Suppressor macrophage (primary cell): Measurements from ENCODE around the gene NR2F1.

Experiments used
- DNase-seq, 4 experiments: peaks; one replicate each; pipeline ENCODE4 v3.0.0-alpha.2; 2020 to 2022

Gene NR2F1

DNA sequence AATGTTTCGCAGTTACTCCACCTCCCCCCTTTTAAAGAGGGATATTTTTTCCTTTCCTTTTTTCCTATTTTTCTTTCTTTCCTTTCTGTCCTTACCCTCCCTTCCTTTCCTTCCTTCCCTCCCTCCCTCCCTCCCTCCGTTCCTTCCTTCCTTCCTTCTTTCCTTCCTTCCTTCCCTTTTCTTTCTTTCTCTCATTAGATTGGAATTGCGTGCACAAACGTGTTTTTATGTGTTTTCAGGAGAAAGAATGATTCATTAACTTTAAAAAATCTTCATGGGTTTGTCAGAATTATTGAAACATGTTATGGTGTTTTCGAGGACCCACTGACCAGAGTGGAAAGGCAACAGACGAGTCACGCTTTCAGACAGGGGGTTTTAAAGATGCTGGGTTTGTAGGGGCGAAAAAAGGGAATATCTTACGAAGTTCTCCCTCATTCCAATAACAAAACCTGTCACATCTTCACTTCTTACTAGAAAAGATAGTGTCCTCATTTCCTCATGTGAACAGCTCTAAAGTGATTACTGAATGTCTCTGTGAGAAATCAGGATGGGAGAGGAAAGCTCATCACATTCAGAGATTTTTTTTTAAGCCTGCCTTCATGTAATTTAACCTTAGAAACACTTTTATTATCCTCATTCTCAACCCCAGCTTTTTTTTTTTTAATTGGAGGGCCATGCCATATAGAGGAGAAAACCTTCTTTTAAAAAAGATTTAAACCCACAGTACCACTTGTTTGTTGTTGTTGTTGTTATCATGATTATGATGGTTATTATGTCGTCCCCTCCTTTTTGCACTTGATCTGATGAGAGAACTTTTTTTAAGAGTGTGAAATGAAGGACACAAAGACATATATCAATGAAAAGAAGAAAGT is 21.9 kb downstream of the NR2F1 start:
- no peak for DNase-seq

- no peak for DNase-seq
Observed at GRCh38 chr5:93606382-93606752, 23.3 kb downstream of the NR2F1 start.

DNA sequence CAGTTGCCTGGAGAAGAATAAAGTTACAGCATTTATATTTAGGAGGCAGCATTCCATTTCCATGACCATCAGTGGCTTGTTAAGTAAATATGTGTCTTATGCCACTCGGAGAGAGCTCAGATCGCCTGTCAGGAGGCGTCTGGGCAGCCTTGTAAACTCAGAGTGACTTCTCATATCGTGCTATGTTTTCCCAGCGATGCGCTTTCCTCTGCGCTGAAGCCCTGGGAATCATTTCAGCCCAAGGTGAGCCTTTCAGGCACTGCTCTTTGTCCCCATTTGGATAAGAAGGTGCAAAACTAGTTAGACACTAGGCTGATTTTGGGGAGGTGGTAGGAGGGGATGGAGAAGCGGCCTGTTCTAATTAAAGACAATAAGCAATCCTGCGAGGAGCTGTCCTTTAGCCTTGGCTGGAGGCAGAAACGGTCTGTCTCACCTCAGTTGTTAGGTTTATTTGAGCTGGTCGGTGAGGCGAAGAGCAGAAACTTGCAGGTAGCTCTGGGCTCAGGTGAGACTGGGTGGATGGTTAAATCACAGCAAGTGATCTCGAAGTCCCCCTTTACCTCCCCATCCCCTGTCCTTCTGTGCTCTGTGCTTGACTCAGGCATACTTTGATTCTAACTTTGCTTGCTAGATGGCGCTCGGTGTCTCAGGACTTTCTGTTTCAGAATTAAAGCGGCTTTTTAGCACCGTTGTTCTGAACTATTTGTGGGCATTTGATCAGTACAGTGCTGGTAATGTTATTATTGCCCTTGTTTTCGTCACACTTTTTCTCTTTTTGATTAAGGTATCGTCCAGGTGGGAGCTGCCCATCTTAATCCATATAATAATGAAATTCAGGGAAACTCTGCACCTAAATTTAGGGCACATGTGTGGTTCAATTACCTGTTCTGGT is 24.6 kb downstream of the NR2F1 start:
- DNase-seq = peak; percentile 43 to 67 (median 51)

GRCh38 chr5:93608855-93609254 is 25.8 kb downstream of the NR2F1 start:
- no peak for DNase-seq

- DNase-seq = no peak
Observed at GRCh38 chr5:93609762-93610161, 26.7 kb downstream of the NR2F1 start.

GRCh38 chr5:93610581-93611272 is 27.7 kb downstream of the NR2F1 start:
- no peak for DNase-seq

- no peak for DNase-seq
Observed at GRCh38 chr5:93611273-93611975, 28.4 kb downstream of the NR2F1 start.

- DNase-seq = peak in 2 of 4 experiments; percentile 28 to 40
Observed at GRCh38 chr5:93611976-93612854, 29.2 kb downstream of the NR2F1 start.

GRCh38 chr5:93612855-93613243 is 29.8 kb downstream of the NR2F1 start:
- no peak for DNase-seq

GRCh38 chr5:93616538-93617174 is 33.6 kb downstream of the NR2F1 start:
- no peak for DNase-seq

- DNase-seq = peak; percentile 74 to 89 (median 80)
Observed at GRCh38 chr5:93620487-93621326, 37.7 kb downstream of the NR2F1 start.

DNA sequence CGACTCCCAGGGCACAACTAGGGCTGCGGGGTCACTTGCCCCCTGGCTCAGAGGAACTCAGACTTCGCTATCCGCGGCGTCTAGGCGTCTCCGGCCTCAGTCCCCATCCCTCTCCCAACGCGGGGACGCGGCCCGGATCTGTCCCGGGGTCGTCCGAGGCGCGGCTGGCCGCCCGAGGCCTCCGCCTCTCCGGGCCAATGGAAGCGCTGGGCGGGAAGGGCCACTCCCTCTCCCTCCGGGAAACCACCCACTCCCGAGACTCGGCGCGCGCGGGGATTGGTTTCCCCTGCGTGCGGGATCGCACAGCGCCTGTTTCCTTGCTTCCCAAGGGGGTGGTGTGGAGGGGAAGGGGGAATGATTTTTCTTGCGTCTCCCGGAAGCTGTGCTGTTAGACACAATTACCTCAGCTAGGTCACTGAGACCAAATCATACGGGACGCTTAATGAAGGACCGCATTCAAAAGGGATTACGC is 38.3 kb downstream of the NR2F1 start:
- DNase-seq = peak in 3 of 4 experiments; percentile 10 to 52 (median 17)

DNA sequence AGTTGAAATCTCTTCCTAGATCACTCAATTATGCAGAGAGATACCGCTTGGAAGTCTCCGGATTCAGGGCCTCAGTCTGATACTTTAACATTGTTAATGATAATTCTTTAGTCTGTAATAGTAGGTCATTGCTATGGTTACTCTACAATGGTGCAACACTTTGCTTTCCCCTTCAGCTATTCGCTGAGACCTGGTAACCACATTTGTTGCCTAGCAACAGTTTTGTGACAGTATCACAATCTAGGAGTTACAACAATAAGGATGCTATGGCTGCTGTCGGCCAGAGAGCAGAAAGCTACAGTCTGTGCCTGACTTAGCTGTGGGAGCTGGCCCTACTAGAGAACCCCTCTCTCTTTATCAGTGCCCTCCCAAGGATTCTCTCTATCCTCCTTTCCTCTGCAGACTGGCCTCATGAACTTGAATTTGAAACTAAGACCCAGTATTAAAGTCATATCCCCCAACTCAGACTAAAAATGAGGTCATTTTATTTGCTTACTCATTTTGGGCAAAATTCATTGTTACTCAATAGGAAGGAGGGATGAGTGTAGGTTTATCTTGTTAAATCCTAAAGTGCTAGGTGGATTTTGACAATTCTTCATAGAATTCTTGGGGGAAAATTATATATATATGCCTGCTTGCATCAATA is 39.3 kb downstream of the NR2F1 start:
- peak in 1 of 4 experiments; percentile 21 for DNase-seq

- no peak for DNase-seq
Observed at GRCh38 chr5:93623153-93623552, 40.1 kb downstream of the NR2F1 start.

DNA sequence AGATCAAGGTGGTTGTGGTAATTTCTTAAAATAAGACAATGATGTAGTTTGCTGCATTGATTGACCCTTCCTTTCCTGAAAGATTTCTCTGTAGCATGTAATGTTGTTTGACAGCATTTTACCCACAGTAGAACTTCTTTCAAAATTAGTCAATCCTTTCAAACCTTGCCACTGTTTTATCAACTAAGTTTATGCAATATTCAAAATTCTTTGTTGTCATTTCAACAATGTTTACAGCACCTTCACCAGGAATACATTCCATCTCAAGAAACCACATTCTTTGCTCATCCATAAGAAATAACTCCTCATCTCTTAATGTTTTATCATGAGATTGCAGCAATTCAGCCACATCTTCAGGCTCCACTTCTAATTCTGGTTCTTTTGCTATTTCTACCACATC is 43.8 kb downstream of the NR2F1 start:
- no peak for DNase-seq

- DNase-seq = no peak
Observed at GRCh38 chr5:93632327-93632726, 49.3 kb downstream of the NR2F1 start.

DNA sequence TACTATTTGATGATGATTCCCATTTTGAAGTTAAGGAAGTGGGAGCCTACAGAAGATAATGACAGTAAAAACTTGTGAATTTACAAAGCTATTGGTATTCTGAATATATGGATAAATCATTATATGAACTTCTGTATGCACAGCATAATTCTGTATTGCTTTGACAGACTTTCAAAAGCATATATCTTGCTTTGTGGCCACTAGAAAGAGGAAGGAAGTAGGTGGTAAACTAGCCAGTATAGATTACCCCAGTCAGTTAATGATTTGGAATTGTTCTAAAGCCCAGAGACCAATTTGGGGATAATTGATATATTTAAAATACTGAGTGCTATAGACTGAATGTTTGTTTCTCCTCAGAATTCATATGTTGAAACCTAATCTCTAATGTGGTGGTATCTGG is 53.0 kb downstream of the NR2F1 start:
- DNase-seq = no peak

- DNase-seq = no peak
Observed at GRCh38 chr5:93636837-93637236, 53.8 kb downstream of the NR2F1 start.

DNA sequence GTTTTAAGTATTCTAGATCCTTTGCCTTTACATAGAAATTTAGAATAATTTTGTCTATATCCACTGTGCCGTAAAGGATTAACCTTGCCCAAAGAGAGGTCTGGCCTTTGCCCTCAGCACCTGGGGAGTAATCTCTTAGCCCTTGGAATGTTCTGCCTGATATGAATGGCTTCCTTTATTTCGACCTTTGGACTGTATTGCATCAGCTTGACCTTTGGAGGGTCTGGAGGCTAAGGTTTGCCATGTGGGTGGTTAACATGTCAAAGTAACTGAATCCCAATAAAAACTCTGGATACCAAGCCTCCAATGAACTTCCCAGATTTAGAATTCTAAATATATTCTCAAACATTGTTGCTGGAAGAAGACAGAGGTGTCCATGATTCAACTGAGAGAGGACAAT is 54.7 kb downstream of the NR2F1 start:
- no peak for DNase-seq
